CD8-positive, alpha-beta memory T cell (primary cell): ENCODE results near the gene HMCN1. TPM values are rescaled to one million over a fixed set of nuclear protein-coding genes. Genes with fewer than 3 reads are reported as not detected.
"Not testable (repeated sequence)": the region's sequence is repeated elsewhere in the genome, so short reads cannot be mapped to it uniquely, and the experiment has no call there.

Experiments
- CTCF ChIA-PET: fragments of 350-600 bp; sonication (Branson Sonifier 250); formaldehyde crosslinking; loops from one replicate; lab custom pipeline; 2021; ENCODE audit warnings: antibody characterized with exemption; lab: Charles Lee
- POLR2A ChIA-PET: fragments of 350-600 bp; sonication (Branson Sonifier 250); formaldehyde crosslinking; loops from one replicate; lab custom pipeline; 2021; ENCODE audit warnings: antibody characterized with exemption; lab: Charles Lee
- DNase-seq, 5 donors: peaks; one replicate each; pipeline versions ENCODE4 v3.0.0 to v3.0.0-alpha.2; 2020 to 2022; ENCODE audit warnings: mixed read lengths in 1 of 5
- H3K27ac ChIP-seq: one replicate; pipeline ENCODE4 v1.7.0; 2013; ENCODE audit warnings: low read depth, mild to moderate bottlenecking, low read length, moderate library complexity
- H3K27me3 ChIP-seq: 2 replicates; pipeline ENCODE4 v1.7.0; 2013; ENCODE audit warnings: low read length, mild to moderate bottlenecking; ENCODE audit not compliant: insufficient read depth, poor library complexity, severe bottlenecking
- H3K36me3 ChIP-seq: 2 replicates; pipeline ENCODE4 v1.7.0; 2013; ENCODE audit warnings: mild to moderate bottlenecking, low read length, moderate library complexity; ENCODE audit not compliant: insufficient read depth
- H3K4me1 ChIP-seq: 2 replicates; pipeline ENCODE4 v1.7.0; 2013; ENCODE audit warnings: mild to moderate bottlenecking, low read length, moderate library complexity; ENCODE audit not compliant: insufficient read depth
- H3K4me3 ChIP-seq: 2 replicates; pipeline ENCODE4 v1.7.0; 2013; ENCODE audit warnings: mild to moderate bottlenecking, low read length
- H3K9me3 ChIP-seq: 2 replicates; pipeline ENCODE4 v1.7.0; 2013; ENCODE audit warnings: mild to moderate bottlenecking, low read length
- H3K27ac Mint-ChIP-seq, 8 donors: one replicate each; pipeline ENCODE4 v1.8.0; 2020 to 2021; ENCODE audit warnings: mixed read lengths in 8 of 8, mild to moderate bottlenecking in 6 of 8, inconsistent platforms in 3 of 8, moderate library complexity in 3 of 8
- H3K27me3 Mint-ChIP-seq, 2 donors: one replicate each; pipeline ENCODE4 v1.8.0; 2020 to 2021; ENCODE audit warnings: mixed read lengths in 2 of 2, mild to moderate bottlenecking in 1 of 2, moderate library complexity in 1 of 2
- H3K36me3 Mint-ChIP-seq, 3 donors: one replicate each; pipeline ENCODE4 v1.8.0; 2020 to 2021; ENCODE audit warnings: mixed read lengths in 3 of 3, inconsistent platforms in 1 of 3, mild to moderate bottlenecking in 1 of 3
- H3K4me1 Mint-ChIP-seq, 3 donors: one replicate each; pipeline ENCODE4 v1.8.0; 2020 to 2021; ENCODE audit warnings: mixed read lengths in 3 of 3, inconsistent platforms in 1 of 3, mild to moderate bottlenecking in 1 of 3
- H3K4me3 Mint-ChIP-seq, 7 donors: one replicate each; pipeline ENCODE4 v1.8.0; 2020 to 2021; ENCODE audit warnings: mixed read lengths in 7 of 7, mild to moderate bottlenecking in 6 of 7, moderate library complexity in 4 of 7, inconsistent platforms in 2 of 7
- H3K9me3 Mint-ChIP-seq, 5 donors: one replicate each; pipeline ENCODE4 v1.8.0; 2020 to 2022; ENCODE audit warnings: mixed read lengths in 5 of 5, mild to moderate bottlenecking in 3 of 5, moderate library complexity in 2 of 5, inconsistent platforms in 1 of 5
- polyA plus RNA-seq: library from polyadenylated mRNA; unstranded; fragments of 300-500 nt; fragmentation: Illumina TruSeq; gene quantifications from one replicate; pipeline ENCODE4 v1.2.3, GENCODE V29; 2021
- total RNA-seq, 2 experiments: library from RNA; stranded (reverse); gene quantifications; one replicate each; pipeline ENCODE4 v1.2.3, GENCODE V29; 2021

HMCN1 gene
- total and polyA plus RNA-seq, 3 experiments from 2014 or later: 0.02 to 0.04 TPM; not detected in 1

DNA sequence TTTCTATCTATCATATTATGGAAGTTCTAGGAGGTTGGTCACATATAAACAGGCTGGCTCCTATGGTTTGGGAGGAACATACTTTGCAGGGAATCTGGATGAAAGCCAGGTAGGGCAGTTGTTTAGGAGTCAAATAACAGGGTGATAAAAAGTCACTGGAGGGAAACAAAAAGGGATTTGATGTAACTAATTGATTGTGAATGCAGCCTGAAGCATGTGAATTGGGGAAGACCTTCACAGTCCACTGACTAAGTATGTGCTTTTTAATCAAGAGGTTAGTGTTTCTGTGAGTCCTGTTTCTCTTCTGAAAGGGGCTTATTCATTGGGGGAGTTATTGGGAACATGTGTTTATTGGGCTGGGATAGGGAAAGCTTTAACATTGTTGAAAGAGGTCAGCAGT is 41.3 kb downstream of the HMCN1 start:
- Mint-ChIP-seq H3K4me3 (no peak overlapping the region), H3K9me3 (peaks cover 0 to 4% (median 2%) of the 10 kb centered on the region in 5 donors), H3K27ac (no peak overlapping the region), H3K27me3 (peaks cover 0 to 11% of the 10 kb centered on the region in 2 donors), H3K36me3 (no peaks in the 10 kb centered on the region), H3K4me1 (no peaks in the 10 kb centered on the region)
- no peaks in the 10 kb centered on the region for H3K27me3 ChIP-seq
- ChIA-PET POLR2A (no interaction called here), CTCF (no interaction called here)
- no peaks in the 10 kb centered on the region for H3K36me3 ChIP-seq
- no peak for DNase-seq
- no peaks in the 10 kb centered on the region for H3K4me1 ChIP-seq
- no peaks in the 10 kb centered on the region for H3K9me3 ChIP-seq
- H3K4me3 ChIP-seq: no peak overlapping the region
- no peak overlapping the region for H3K27ac ChIP-seq

DNA sequence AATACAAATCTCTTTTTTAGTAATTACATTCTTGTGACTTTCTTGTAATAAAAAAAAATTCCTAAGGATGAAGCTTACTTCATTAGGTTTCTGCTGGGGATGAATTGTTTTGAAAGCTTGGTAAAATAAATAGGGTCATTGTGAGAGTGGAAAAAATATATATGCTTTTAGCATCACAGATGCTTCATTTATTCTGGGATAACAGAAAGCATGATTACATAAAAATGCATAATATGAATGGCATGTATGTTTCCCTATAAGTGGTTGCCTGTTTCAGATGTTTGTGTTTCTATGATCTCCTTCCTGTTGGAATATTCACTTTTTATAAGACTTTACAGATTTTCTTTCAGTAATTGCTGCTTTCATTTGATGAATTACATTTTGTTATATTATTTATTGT is 42.3 kb downstream of the HMCN1 start:
- H3K27me3 ChIP-seq: no peaks in the 10 kb centered on the region
- Mint-ChIP-seq H3K4me1 (no peaks in the 10 kb centered on the region), H3K27ac (no peak overlapping the region), H3K36me3 (no peaks in the 10 kb centered on the region), H3K9me3 (peaks cover 0 to 6% (median 4%) of the 10 kb centered on the region in 5 donors), H3K27me3 (peaks cover 0 to 11% of the 10 kb centered on the region in 2 donors), H3K4me3 (no peak overlapping the region)
- H3K36me3 ChIP-seq: no peaks in the 10 kb centered on the region
- no peaks in the 10 kb centered on the region for H3K4me1 ChIP-seq
- no peaks in the 10 kb centered on the region for H3K9me3 ChIP-seq
- CTCF ChIA-PET: no interaction called here
- no peak overlapping the region for H3K4me3 ChIP-seq
- no peak for DNase-seq
- POLR2A ChIA-PET: no interaction called here
- H3K27ac ChIP-seq: no peak overlapping the region

DNA sequence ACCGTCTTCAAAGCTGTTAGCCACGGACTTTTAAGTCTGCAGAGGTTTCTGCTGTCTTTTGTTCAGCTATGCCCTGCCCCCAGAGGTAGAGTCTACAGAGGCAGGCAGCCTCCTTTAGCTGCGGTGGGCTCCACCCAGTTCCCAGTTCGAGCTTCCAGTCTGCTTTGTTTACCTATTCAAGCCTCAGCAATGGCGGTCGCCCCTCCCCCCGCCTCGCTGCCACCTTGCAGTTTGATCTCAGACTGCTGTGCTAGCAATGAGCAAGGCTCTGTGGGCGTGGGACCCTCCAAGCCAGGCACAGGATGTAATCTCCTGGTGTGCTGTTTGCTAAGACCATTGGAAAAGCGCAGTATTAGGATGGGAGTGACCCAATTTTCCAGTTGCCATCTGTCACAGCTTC is 49.7 kb downstream of the HMCN1 start:
- H3K9me3 Mint-ChIP-seq, H3K4me1 Mint-ChIP-seq, H3K36me3 ChIP-seq, POLR2A ChIA-PET, H3K36me3 Mint-ChIP-seq, DNase-seq, H3K27ac ChIP-seq, H3K27ac Mint-ChIP-seq, CTCF ChIA-PET, H3K4me3 Mint-ChIP-seq, H3K4me3 ChIP-seq, H3K9me3 ChIP-seq, H3K27me3 ChIP-seq, H3K4me1 ChIP-seq: not testable (repeated sequence)
- H3K27me3 Mint-ChIP-seq: peaks cover 2 to 17% of the 10 kb centered on the region in 2 donors

DNA sequence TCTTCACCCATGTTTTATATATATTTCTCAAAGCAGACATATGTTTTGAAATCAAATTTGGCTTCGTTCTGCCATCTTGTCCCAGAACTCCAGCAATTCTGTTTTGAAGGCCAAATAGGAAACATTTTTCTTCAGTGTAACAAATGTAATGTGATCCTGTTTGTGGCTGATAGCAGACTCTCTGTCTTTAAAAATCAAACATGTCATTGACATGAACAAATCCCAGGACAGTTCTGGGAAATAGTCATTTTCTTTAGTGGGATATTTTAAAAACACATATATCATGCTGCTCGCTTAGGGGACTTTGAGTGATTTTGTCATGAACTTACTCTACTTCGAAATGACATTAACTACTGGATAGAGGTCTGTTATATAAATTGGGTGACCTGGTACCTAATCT is 51.4 kb downstream of the HMCN1 start:
- peaks cover 2 to 17% of the 10 kb centered on the region in 2 donors for H3K27me3 Mint-ChIP-seq
- DNase-seq: no peak
- no peak overlapping the region for H3K4me3 Mint-ChIP-seq
- Histone ChIP-seq H3K4me3 (no peak overlapping the region), H3K27me3 (no peaks in the 10 kb centered on the region), H3K36me3 (no peaks in the 10 kb centered on the region), H3K9me3 (no peaks in the 10 kb centered on the region), H3K27ac (no peak overlapping the region), H3K4me1 (no peaks in the 10 kb centered on the region)
- H3K9me3 Mint-ChIP-seq: peaks cover 0 to 7% (median 0%) of the 10 kb centered on the region in 5 donors
- no peaks in the 10 kb centered on the region for H3K4me1 Mint-ChIP-seq
- H3K36me3 Mint-ChIP-seq: no peaks in the 10 kb centered on the region
- POLR2A ChIA-PET: no interaction called here
- H3K27ac Mint-ChIP-seq: no peak overlapping the region
- CTCF ChIA-PET: no interaction called here

DNA sequence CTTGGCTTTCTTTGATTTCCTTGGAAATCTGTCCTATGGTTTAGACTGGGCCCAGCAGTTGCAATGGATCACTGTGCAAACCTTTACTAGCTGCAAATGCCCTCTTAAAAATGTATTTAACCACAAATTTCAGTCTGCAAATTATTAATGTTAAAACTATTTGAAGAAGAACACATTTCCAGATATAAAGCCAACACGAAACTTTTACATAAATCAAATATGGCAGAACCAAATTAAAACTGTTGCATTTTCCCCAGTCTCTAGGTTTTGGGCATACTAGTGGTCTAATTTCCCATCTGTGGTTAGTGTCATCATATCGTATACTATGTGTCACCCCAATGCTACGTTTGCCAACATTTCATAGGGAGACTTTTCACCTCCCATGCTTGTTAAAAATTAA is 52.3 kb downstream of the HMCN1 start:
- ChIA-PET POLR2A (no interaction called here), CTCF (no interaction called here)
- Mint-ChIP-seq H3K27me3 (peaks cover 2 to 20% of the 10 kb centered on the region in 2 donors), H3K4me3 (no peak overlapping the region), H3K36me3 (no peaks in the 10 kb centered on the region), H3K9me3 (peaks cover 0 to 3% (median 0%) of the 10 kb centered on the region in 5 donors), H3K27ac (no peak overlapping the region), H3K4me1 (no peaks in the 10 kb centered on the region)
- no peak for DNase-seq
- H3K27ac ChIP-seq: no peak overlapping the region
- H3K9me3 ChIP-seq: no peaks in the 10 kb centered on the region
- H3K4me1 ChIP-seq: no peaks in the 10 kb centered on the region
- H3K4me3 ChIP-seq: no peak overlapping the region
- no peaks in the 10 kb centered on the region for H3K36me3 ChIP-seq
- H3K27me3 ChIP-seq: no peaks in the 10 kb centered on the region

DNA sequence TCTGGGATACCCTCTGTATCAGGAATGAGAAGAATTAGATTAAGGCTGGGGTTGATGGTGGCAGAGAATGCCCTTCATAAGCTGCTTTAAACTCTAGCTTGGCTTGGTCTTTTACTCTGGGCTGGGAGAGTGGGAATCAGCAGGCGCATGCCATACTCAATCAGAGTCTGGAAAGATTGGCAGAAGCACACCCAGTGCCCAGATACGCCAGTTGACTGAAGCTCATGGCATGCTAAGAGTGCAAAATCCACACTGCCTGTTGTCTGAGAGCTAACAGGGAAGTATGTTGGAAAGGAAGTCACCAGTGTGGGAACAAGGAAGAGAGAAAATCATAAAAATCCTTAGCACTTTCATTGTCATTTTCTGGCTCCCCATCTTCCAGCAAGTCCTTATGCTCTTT is 53.0 kb downstream of the HMCN1 start:
- Histone ChIP-seq H3K27ac (no peak overlapping the region), H3K9me3 (no peaks in the 10 kb centered on the region), H3K4me1 (no peaks in the 10 kb centered on the region), H3K4me3 (no peak overlapping the region), H3K27me3 (no peaks in the 10 kb centered on the region), H3K36me3 (no peaks in the 10 kb centered on the region)
- H3K9me3 Mint-ChIP-seq: peaks cover 0 to 3% (median 0%) of the 10 kb centered on the region in 5 donors
- H3K36me3 Mint-ChIP-seq: no peaks in the 10 kb centered on the region
- ChIA-PET CTCF (no interaction called here), POLR2A (no interaction called here)
- no peak overlapping the region for H3K27ac Mint-ChIP-seq
- peaks cover 2 to 20% of the 10 kb centered on the region in 2 donors for H3K27me3 Mint-ChIP-seq
- no peak overlapping the region for H3K4me3 Mint-ChIP-seq
- no peak for DNase-seq
- H3K4me1 Mint-ChIP-seq: no peaks in the 10 kb centered on the region

DNA sequence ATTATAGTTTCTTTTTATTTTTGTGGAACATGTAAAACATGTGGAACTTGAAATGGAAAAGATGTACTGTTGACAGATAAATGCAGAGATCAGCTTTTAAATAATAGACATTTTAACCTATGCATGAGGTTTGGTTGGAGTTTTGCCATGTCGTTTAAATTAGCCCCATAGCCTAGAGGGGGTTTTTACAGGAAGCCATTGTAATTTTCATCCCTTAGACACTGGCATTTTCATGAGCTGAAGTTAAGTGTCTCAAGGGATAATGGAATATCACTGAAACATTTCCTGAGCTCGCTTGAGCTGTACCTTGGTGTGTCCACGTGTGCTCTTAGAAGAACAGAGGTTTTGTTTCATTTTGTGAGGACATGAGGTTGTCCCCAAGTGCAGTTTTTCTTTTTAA is 54.2 kb downstream of the HMCN1 start:
- H3K9me3 Mint-ChIP-seq: peaks cover 0 to 2% (median 0%) of the 10 kb centered on the region in 5 donors
- no peaks in the 10 kb centered on the region for H3K36me3 Mint-ChIP-seq
- ChIA-PET POLR2A (no interaction called here), CTCF (interaction anchor here (1.3 kb wide), 1 partner anchor 19 kb away, joined by 3 read pairs; no protein-coding TSS in a partner anchor)
- no peak overlapping the region for H3K4me3 Mint-ChIP-seq
- H3K27ac ChIP-seq: no peak overlapping the region
- H3K27ac Mint-ChIP-seq: no peak overlapping the region
- no peak for DNase-seq
- H3K4me3 ChIP-seq: no peak overlapping the region
- no peaks in the 10 kb centered on the region for H3K36me3 ChIP-seq
- H3K4me1 ChIP-seq: no peaks in the 10 kb centered on the region
- H3K4me1 Mint-ChIP-seq: no peaks in the 10 kb centered on the region
- peaks cover 2 to 18% of the 10 kb centered on the region in 2 donors for H3K27me3 Mint-ChIP-seq
- no peaks in the 10 kb centered on the region for H3K27me3 ChIP-seq
- no peaks in the 10 kb centered on the region for H3K9me3 ChIP-seq

DNA sequence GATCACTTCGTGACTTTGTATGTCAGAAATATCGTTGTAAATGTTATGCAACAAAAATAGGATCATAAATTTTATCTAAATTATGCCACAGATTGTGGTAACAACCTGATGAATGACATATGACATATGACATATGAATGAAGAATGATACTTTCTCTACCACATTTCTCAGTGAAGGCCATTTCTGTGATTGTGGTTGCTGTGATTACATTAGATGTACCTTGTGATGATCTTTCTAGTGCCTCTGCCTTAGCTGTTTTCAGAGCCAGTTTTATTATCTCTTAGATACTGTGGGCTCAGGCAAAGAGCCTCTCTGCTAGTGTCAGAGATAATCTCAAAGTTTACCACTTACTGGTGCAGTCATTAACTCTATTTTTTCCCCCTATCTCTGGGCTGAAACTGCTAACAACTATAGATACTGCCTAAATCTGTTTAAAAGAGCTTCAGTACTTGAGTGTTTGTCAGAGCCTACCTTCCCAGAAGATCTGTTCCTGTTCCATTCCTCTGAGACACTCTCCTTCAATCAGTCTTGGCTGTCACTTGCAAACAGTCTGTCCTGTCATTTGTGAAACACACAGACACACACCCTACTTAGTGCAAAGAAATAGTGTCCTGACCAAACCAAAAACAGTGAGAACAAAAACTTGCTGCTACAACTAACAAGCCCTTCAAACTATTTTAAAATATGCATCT is 55.5 kb downstream of the HMCN1 start:
- Histone ChIP-seq H3K9me3 (no peaks in the 10 kb centered on the region), H3K4me3 (no peak overlapping the region), H3K4me1 (no peaks in the 10 kb centered on the region), H3K27me3 (no peaks in the 10 kb centered on the region), H3K27ac (no peak overlapping the region), H3K36me3 (no peaks in the 10 kb centered on the region)
- H3K4me3 Mint-ChIP-seq: no peak overlapping the region
- H3K36me3 Mint-ChIP-seq: no peaks in the 10 kb centered on the region
- no peak for DNase-seq
- H3K27me3 Mint-ChIP-seq: peaks cover 2 to 19% of the 10 kb centered on the region in 2 donors
- H3K9me3 Mint-ChIP-seq: peaks cover 0 to 2% (median 0%) of the 10 kb centered on the region in 5 donors
- no peak overlapping the region for H3K27ac Mint-ChIP-seq
- POLR2A ChIA-PET: no interaction called here
- CTCF ChIA-PET: no interaction called here
- no peaks in the 10 kb centered on the region for H3K4me1 Mint-ChIP-seq
